ENCODE data around the gene TM9SF4. TPM values are rescaled to one million over a fixed set of nuclear protein-coding genes. Genes with fewer than 3 reads are reported as not detected.

Gene TM9SF4
- total RNA-seq, 2 experiments from 2014 or later = 22.4 to 24.5 TPM

- no peak overlapping the region for H3K27ac Mint-ChIP-seq
- peaks cover 19% of the 10 kb centered on the region for H3K4me1 Mint-ChIP-seq (ENCODE audit: low read depth)
- H3K27me3 ChIP-seq (ENCODE audit: control insufficient read depth in 1 of 2, insufficient read depth in 2 of 2, low read length in 2 of 2) = no peaks in the 10 kb centered on the region
Measured at GRCh38 chr20:32215147-32215546, 105.6 kb downstream of the TM9SF4 start.

GRCh38 chr20:32215729-32216128 is 106.2 kb downstream of the TM9SF4 start:
- Mint-ChIP-seq H3K27ac (no peak overlapping the region), H3K27me3 (no peaks in the 10 kb centered on the region), H3K4me3 (no peak overlapping the region), H3K36me3 (ENCODE audit: low read depth) (peaks cover 76% of the 10 kb centered on the region), H3K9me3 (no peaks in the 10 kb centered on the region), H3K4me1 (ENCODE audit: low read depth) (peaks cover 13% of the 10 kb centered on the region)
- intact Hi-C loops (cut with DNase I, micrococcal nuclease) = no loop called here
- Histone ChIP-seq H3K4me3 (ENCODE audit: low read length) (no peak overlapping the region), H3K9me3 (ENCODE audit: control insufficient read depth in 1 of 2, insufficient read depth in 1 of 2, low read length in 2 of 2) (no peaks in the 10 kb centered on the region), H3K27ac (ENCODE audit: low read depth in 1 of 2, low read length in 2 of 2) (no peak overlapping the region), H3K27me3 (ENCODE audit: control insufficient read depth in 1 of 2, insufficient read depth in 2 of 2, low read length in 2 of 2) (no peaks in the 10 kb centered on the region), H3K4me1 (ENCODE audit: insufficient read depth, low read length) (no peaks in the 10 kb centered on the region), H3K36me3 (ENCODE audit: insufficient read depth, low read length) (peaks cover 62% of the 10 kb centered on the region)
- ATAC-seq (ENCODE audit: poor library complexity) (no peak), DNase-seq (no peak)
- TF ChIP-seq CTCF (IDR thresholded peaks at IDR 0.05) = no peak
- ChIA-PET POLR2A (interaction anchor here (0.9 kb wide), 1 partner anchor 64 kb away, joined by 4 read pairs; no protein-coding TSS in a partner anchor), CTCF (no interaction called here)

More at GRCh38 chr20:32215147-32215546, 105.6 kb downstream of the TM9SF4 start:
- ATAC-seq (ENCODE audit: poor library complexity) (no peak), DNase-seq (no peak)
- H3K9me3 Mint-ChIP-seq = no peaks in the 10 kb centered on the region
- peaks cover 80% of the 10 kb centered on the region for H3K36me3 Mint-ChIP-seq (ENCODE audit: low read depth)
- no peak overlapping the region for H3K4me3 Mint-ChIP-seq
- CTCF ChIA-PET = no interaction called here
- H3K27me3 Mint-ChIP-seq = no peaks in the 10 kb centered on the region
- no peak overlapping the region for H3K27ac ChIP-seq (ENCODE audit: low read depth in 1 of 2, low read length in 2 of 2)
- intact Hi-C loops (cut with DNase I, micrococcal nuclease) = no loop called here
- no peak for TF ChIP-seq CTCF (IDR thresholded peaks at IDR 0.05)
- no peaks in the 10 kb centered on the region for H3K9me3 ChIP-seq (ENCODE audit: control insufficient read depth in 1 of 2, insufficient read depth in 1 of 2, low read length in 2 of 2)
- no peaks in the 10 kb centered on the region for H3K4me1 ChIP-seq (ENCODE audit: insufficient read depth, low read length)
- POLR2A ChIA-PET = no interaction called here
- no peak overlapping the region for H3K4me3 ChIP-seq (ENCODE audit: low read length)
- H3K36me3 ChIP-seq (ENCODE audit: insufficient read depth, low read length) = peaks cover 64% of the 10 kb centered on the region

- Histone ChIP-seq H3K4me3 (ENCODE audit: low read length) (no peak overlapping the region), H3K36me3 (ENCODE audit: insufficient read depth, low read length) (peaks cover 65% of the 10 kb centered on the region), H3K27me3 (ENCODE audit: control insufficient read depth in 1 of 2, insufficient read depth in 2 of 2, low read length in 2 of 2) (no peaks in the 10 kb centered on the region), H3K27ac (ENCODE audit: low read depth in 1 of 2, low read length in 2 of 2) (no peak overlapping the region), H3K4me1 (ENCODE audit: insufficient read depth, low read length) (no peaks in the 10 kb centered on the region), H3K9me3 (ENCODE audit: control insufficient read depth in 1 of 2, insufficient read depth in 1 of 2, low read length in 2 of 2) (no peaks in the 10 kb centered on the region)
- H3K36me3 Mint-ChIP-seq (ENCODE audit: low read depth) = peaks cover 77% of the 10 kb centered on the region
- CTCF ChIA-PET = no interaction called here
- no peaks in the 10 kb centered on the region for H3K27me3 Mint-ChIP-seq
- no peak overlapping the region for H3K27ac Mint-ChIP-seq
- intact Hi-C loops (cut with DNase I, micrococcal nuclease) = no loop called here
- H3K4me1 Mint-ChIP-seq (ENCODE audit: low read depth) = peaks cover 10% of the 10 kb centered on the region
- no peak overlapping the region for H3K4me3 Mint-ChIP-seq
- no peak for ATAC-seq (ENCODE audit: poor library complexity)
- DNase-seq = no peak
- POLR2A ChIA-PET = interaction anchor here (0.9 kb wide), 1 partner anchor 63 kb away, joined by 4 read pairs; no protein-coding TSS in a partner anchor
- no peaks in the 10 kb centered on the region for H3K9me3 Mint-ChIP-seq
- TF ChIP-seq CTCF (IDR thresholded peaks at IDR 0.05) = no peak
Measured at GRCh38 chr20:32216179-32217142, 106.9 kb downstream of the TM9SF4 start.

Other genes with a start within 250 kb of the TM9SF4 start
- gene DUSP15, start 239.2 kb upstream of the TM9SF4 start, total RNA-seq = not detected
- not detected for gene TTLL9, start 239.1 kb upstream of the TM9SF4 start, total RNA-seq
- gene PDRG1, start 157.7 kb upstream of the TM9SF4 start, total RNA-seq = 1 to 10 TPM; 6.5 to 7.1 TPM
- not detected for gene XKR7, start 141.6 kb upstream of the TM9SF4 start, total RNA-seq
- gene CCM2L, start 99.3 kb upstream of the TM9SF4 start, total RNA-seq = not detected
- gene HCK, start 57.5 kb upstream of the TM9SF4 start, total RNA-seq = 1 to 10 TPM in 1 of 2 experiments, under 1 TPM in 1; 0.67 to 1.0 TPM
- gene PLAGL2, start 98.0 kb downstream of the TM9SF4 start, total RNA-seq = 10 to 100 TPM; 15.6 to 16.9 TPM
- 1 to 10 TPM; 7.5 to 8.8 TPM for gene POFUT1, start 98.2 kb downstream of the TM9SF4 start, total RNA-seq
- gene KIF3B, start 167.9 kb downstream of the TM9SF4 start, total RNA-seq = 1 to 10 TPM; 7.3 TPM
- gene ASXL1, start 248.6 kb downstream of the TM9SF4 start, total RNA-seq = 100 to 1,000 TPM; 213 to 222 TPM

Measured in CD4-positive, alpha-beta T cell (primary cell).